HepG2 (cell line): Measurements from ENCODE around the gene ZFPM1. TPM values are rescaled to one million over a fixed set of nuclear protein-coding genes. Genes with fewer than 3 reads are reported as not detected.

Source experiments
- ATAC-seq: fragments of 200-7000 bp; cut with Tn5 transposase; 3 replicates; pipeline ENCODE4 v1.9.1; 2020; ENCODE audit warnings: mild to moderate bottlenecking, moderate library complexity
- BruUV-seq: library from RNA; stranded (reverse); fragments of 400-500 nt; replicated peaks from 2 replicates; lab custom pipeline; 2021; lab: Mats Ljungman, UMichigan
- CTCF ChIA-PET: fragments of 300-600 bp; formaldehyde crosslinking; extraction: SDS; loops from one replicate; lab custom pipeline; 2021; ENCODE audit warnings: low total read pairs, inconsistent platforms, low intra/inter-chr PET ratio; lab: Yijun Ruan, JAX
- POLR2A ChIA-PET: fragments of 350-600 bp; sonication (Branson Sonifier 250); formaldehyde crosslinking; loops from one replicate; lab custom pipeline; 2020; ENCODE audit warnings: antibody characterized with exemption, inconsistent platforms; lab: Yijun Ruan, JAX
- DNase-seq: peaks from one replicate; pipeline ENCODE4 v3.0.0-alpha.2; 2015; ENCODE audit warnings: low spot score
- FAIRE-seq: peaks from 3 replicates; lab custom pipeline; 2011; peaks lifted over from hg19 to GRCh38; lab: Jason Lieb, UNC
- H2AFZ ChIP-seq: one replicate; pipeline ENCODE4 v1.6.1; 2011; ENCODE audit warnings: low read length, inconsistent platforms
- H3K27ac ChIP-seq: fragments of 300-600 bp; 3 replicates; pipeline ENCODE4 v1.8.0; 2011; ENCODE audit warnings: mixed run types, mild to moderate bottlenecking, mixed read lengths, low read length, inconsistent platforms; ENCODE audit not compliant: insufficient read depth; ENCODE audit errors: extremely low read length
- H3K27me3 ChIP-seq, 2 experiments: fragments of 200-600 bp in 1 of 2; 2 replicates in 1 of 2; 3 replicates in 1 of 2; pipeline versions ENCODE4 v1.6.0 to v1.8.0; 2011; ENCODE audit warnings: low read length in 2 of 2, mild to moderate bottlenecking in 2 of 2, moderate library complexity in 2 of 2, inconsistent platforms in 1 of 2; ENCODE audit not compliant: insufficient read depth in 2 of 2, control insufficient read depth in 1 of 2
- H3K36me3 ChIP-seq, 2 experiments: fragments of 200-600 bp in 1 of 2; replicated peaks in 1 of 2; 2 replicates in 1 of 2; 3 replicates in 1 of 2; pipeline versions ENCODE4 v1.5.1 to v1.8.0; 2011; ENCODE audit warnings: low read length in 2 of 2, inconsistent platforms in 1 of 2; ENCODE audit not compliant: insufficient read depth in 2 of 2, control insufficient read depth in 1 of 2
- H3K4me1 ChIP-seq: 2 replicates; pipeline ENCODE4 v1.5.1; 2012; ENCODE audit warnings: low read length, inconsistent platforms; ENCODE audit not compliant: insufficient read depth
- H3K4me2 ChIP-seq: 2 replicates; pipeline ENCODE4 v1.6.0; 2011; ENCODE audit warnings: low read depth, low read length, inconsistent platforms
- H3K4me3 ChIP-seq, 3 experiments: fragments of 200-600 bp in 1 of 3; sonication (generic), shearing (Covaris generic) in 1 of 3; replicated peaks in 1 of 3; 2 replicates each; pipeline ENCODE4 v1.5.1; 2011 to 2016; ENCODE audit warnings: low read length in 3 of 3, inconsistent platforms in 2 of 3, low read depth in 2 of 3, mild to moderate bottlenecking in 2 of 3, control low read depth in 1 of 3, mixed read lengths in 1 of 3; ENCODE audit not compliant: insufficient read depth in 1 of 3
- H3K79me2 ChIP-seq: one replicate; pipeline ENCODE4 v1.6.1; 2011; ENCODE audit warnings: low read length, inconsistent platforms; ENCODE audit not compliant: insufficient read depth
- H3K9ac ChIP-seq: 2 replicates; pipeline ENCODE4 v1.6.0; 2011; ENCODE audit warnings: mild to moderate bottlenecking, low read depth, low read length, inconsistent platforms; ENCODE audit not compliant: insufficient read depth
- H3K9me3 ChIP-seq: 2 replicates; pipeline ENCODE4 v1.5.1; 2012; ENCODE audit warnings: mild to moderate bottlenecking, low read length
- H4K20me1 ChIP-seq: 2 replicates; pipeline ENCODE4 v1.6.0; 2011; ENCODE audit warnings: inconsistent platforms, mild to moderate bottlenecking, low read length, moderate library complexity; ENCODE audit not compliant: insufficient read depth
- CREB1 ChIP-seq, 2 experiments: fragments of 450-650 bp in 1 of 2; IDR thresholded peaks; 2 replicates each; pipeline ENCODE4 v1.6.1; 2016 to 2017; ENCODE audit warnings: control low read depth in 1 of 2, mild to moderate bottlenecking in 1 of 2, missing compliant biosample characterization in 1 of 2, missing genetic modification characterization in 1 of 2
- FOXA1 ChIP-seq, 2 experiments: fragments of 450-650 bp in 1 of 2; sonication (generic) in 1 of 2; formaldehyde crosslinking in 1 of 2; IDR thresholded peaks; 2 replicates each; pipeline versions ENCODE4 v1.4.0 to v1.6.1; 2016 to 2020; ENCODE audit warnings: missing genetic modification reagents in 1 of 2
- KAT2B ChIP-seq: fragments of 150-350 bp; IDR thresholded peaks from 2 replicates; pipeline ENCODE4 v1.6.1; 2014; ENCODE audit warnings: low read depth, low read length, borderline replicate concordance
- MAZ ChIP-seq, 2 experiments: sonication (generic) in 1 of 2; formaldehyde crosslinking in 1 of 2; IDR thresholded peaks; 2 replicates each; pipeline versions ENCODE4 v1.5.0 to v1.6.1; 2012 to 2020; ENCODE audit warnings: low read depth in 2 of 2, mild to moderate bottlenecking in 2 of 2, borderline replicate concordance in 1 of 2, improper control_type of control experiment in 1 of 2, low read length in 1 of 2, missing genetic modification reagents in 1 of 2, moderate library complexity in 1 of 2
- SATB2 ChIP-seq: sonication (generic); formaldehyde crosslinking; IDR thresholded peaks from 2 replicates; pipeline ENCODE4 v1.5.0; 2020; ENCODE audit warnings: missing genetic modification reagents
- TOE1 ChIP-seq: sonication (generic); formaldehyde crosslinking; IDR thresholded peaks from 2 replicates; pipeline ENCODE4 v1.4.0; 2020; ENCODE audit warnings: mild to moderate bottlenecking, missing genetic modification reagents
- ZNF230 ChIP-seq: sonication (generic); formaldehyde crosslinking; IDR thresholded peaks from 2 replicates; pipeline ENCODE4 v1.4.0; 2020; ENCODE audit warnings: mild to moderate bottlenecking, missing genetic modification reagents
- ZNF598 ChIP-seq: sonication (generic); formaldehyde crosslinking; IDR thresholded peaks from 2 replicates; pipeline ENCODE4 v1.5.1; 2020; ENCODE audit warnings: mild to moderate bottlenecking, missing genetic modification reagents, borderline replicate concordance
- WGBS: methylation state at CpG from one replicate; pipeline ENCODE4 v1.1.6; 2017; ENCODE audit warnings: low lambda C conversion rate; 5-methylcytosine and 5-hydroxymethylcytosine counted together
- in situ Hi-C: cut with HindIII; loops from 2 replicates; pipeline ENCODE4 v1.10.0; 2017; ENCODE audit warnings: low pct_unique_long_range_greater_than_20kb; ENCODE audit not compliant: extremely low pct_ligation_motif_present
- intact Hi-C: fragments of 100-400 bp; cut with micrococcal nuclease; formaldehyde crosslinking; loops from one replicate; pipeline ENCODE4 v1.10.0; 2022; ENCODE audit not compliant: unreplicated experiment
- polyA plus RNA-seq, 8 experiments: library from polyadenylated mRNA; depleted of rRNA in 3 of 8; stranded (reverse) in 7 of 8; unstranded in 1 of 8; fragments of >200 nt; fragmentation: Illumina TruSeq in 4 of 8; extraction: Trizol in 4 of 8; gene quantifications; 2 replicates each; pipeline versions ENCODE4 v1.2.1 to v1.2.3, GENCODE V29; 2011 to 2016; ENCODE audit warnings: low read depth in 4 of 8, missing spikeins in 1 of 8, mixed read lengths in 1 of 8; ENCODE audit not compliant: insufficient read depth in 1 of 8
- total RNA-seq, 5 experiments: library from RNA; depleted of rRNA; stranded (reverse); fragments of >200 nt; fragmentation: Illumina TruSeq; extraction: Trizol; gene quantifications; 2 replicates each; pipeline ENCODE4 v1.2.3, GENCODE V29; 2016; ENCODE audit warnings: low read depth in 1 of 5

ZFPM1 gene
- total and polyA plus RNA-seq, 2 of the 13 experiments (the other 11 are each of a cell fraction or from before 2014, with no cell fraction given): 1.3 to 3.8 TPM

DNA sequence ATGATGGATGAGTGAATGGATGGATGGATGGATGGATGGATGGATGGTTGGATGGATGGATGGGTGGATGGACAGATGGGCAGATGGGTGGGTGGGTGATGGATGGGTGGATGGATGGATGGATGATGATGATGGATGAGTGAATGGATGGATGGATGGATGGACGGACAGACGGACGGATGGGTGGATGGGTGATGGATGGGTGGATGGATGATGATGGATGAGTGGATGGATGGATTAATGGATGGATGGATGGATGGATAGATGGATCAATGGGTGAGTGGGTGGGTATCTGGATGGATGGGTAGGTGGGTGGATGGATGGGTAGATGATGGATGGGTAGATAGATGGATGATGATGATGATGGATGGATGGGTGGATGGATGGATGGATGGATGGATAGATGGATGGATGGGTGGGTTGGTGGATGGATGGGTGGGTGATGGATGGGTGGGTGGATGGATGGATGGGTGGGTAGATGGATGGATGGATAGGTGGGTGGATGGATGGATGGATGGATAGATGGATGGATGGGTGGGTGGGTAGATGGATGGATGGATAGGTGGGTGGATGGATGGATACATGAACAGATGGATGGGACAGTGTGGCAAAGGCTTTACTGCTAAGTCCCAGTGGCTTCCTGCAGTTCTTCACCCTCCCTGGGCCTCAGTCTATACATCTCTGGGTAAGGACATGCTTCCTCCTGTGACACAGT is 30.2 kb upstream of the ZFPM1 start:
- intact Hi-C loops: no loop called here
- FAIRE-seq (no peak), ATAC-seq (no peak), DNase-seq (no peak)
- H3K4me3 ChIP-seq: no peak overlapping the region
- CTCF ChIA-PET: no interaction called here
- no TSS peak for BruUV-seq
- WGBS: 13% methylated on average over 3 of the region's 3 CpGs
- no peaks in the 10 kb centered on the region for H3K4me1 ChIP-seq
- no peak for TF ChIP-seq ZNF230 (CRISPR knock-in tag)
- TF ChIP-seq CREB1 (IDR thresholded peaks at IDR 0.05): peak; percentile 14; the same call in 1 of the 2 replicates
- no peak for TF ChIP-seq CREB1 (CRISPR knock-in tag; IDR thresholded peaks at IDR 0.05)
- 0 out of 2 replicates have a peak, but pooled peaks have one; percentile 36 for TF ChIP-seq FOXA1 (IDR thresholded peaks at IDR 0.05)
- TF ChIP-seq FOXA1 (CRISPR knock-in tag; IDR thresholded peaks at IDR 0.05): no peak
- TF ChIP-seq ZNF598: no peak
- no peaks in the 10 kb centered on the region for H3K36me3 ChIP-seq
- peaks cover 37 to 85% of the 10 kb centered on the region in 2 experiments for H3K27me3 ChIP-seq
- peaks cover 5% of the 10 kb centered on the region; the same call in 1 of the 2 replicates for H4K20me1 ChIP-seq
- in situ Hi-C loops: no loop called here
- H3K4me2 ChIP-seq: no peak overlapping the region
- POLR2A ChIA-PET: no interaction called here
- no peaks in the 10 kb centered on the region for H3K9me3 ChIP-seq
- no peak overlapping the region for H2AFZ ChIP-seq
- no peak overlapping the region for H3K27ac ChIP-seq
- H3K79me2 ChIP-seq: no peaks in the 10 kb centered on the region
- no peak overlapping the region for H3K9ac ChIP-seq

DNA sequence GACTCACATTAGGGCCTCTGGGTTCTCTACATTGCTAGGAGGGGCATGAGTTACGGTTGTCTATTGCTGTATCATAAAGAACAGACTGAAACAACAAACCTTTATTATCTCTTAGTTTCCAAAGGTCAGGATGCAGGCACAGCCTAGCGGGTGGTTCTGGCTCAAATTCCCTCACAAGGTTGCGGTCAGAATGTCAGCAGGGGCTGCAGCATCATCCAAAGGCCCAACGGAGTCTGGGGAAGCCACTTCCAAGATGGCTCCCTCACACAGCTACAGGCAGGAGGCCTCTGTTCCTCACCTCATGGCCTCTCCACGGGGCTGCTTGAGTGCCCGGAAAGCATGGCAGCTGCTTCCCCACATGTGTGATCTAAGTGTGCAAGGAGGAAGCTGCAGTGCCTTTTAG is 29.6 kb upstream of the ZFPM1 start:
- TF ChIP-seq MAZ (IDR thresholded peaks at IDR 0.05; ENCODE audit: borderline replicate concordance, low read depth, low read length) (no peak), MAZ (CRISPR knock-in tag; IDR thresholded peaks at IDR 0.05; ENCODE audit: low read depth) (no peak), TOE1 (CRISPR knock-in tag) (no peak), KAT2B (no peak), SATB2 (CRISPR knock-in tag) (no peak)
- WGBS: 0% methylated on average over 5 of the region's 6 CpGs
- in situ Hi-C loops (no loop called here), intact Hi-C loops (no loop called here)
- Histone ChIP-seq H3K9ac (no peak overlapping the region), H3K4me3 (no peak overlapping the region), H4K20me1 (peaks cover 5% of the 10 kb centered on the region; the same call in 1 of the 2 replicates), H3K36me3 (no peaks in the 10 kb centered on the region), H3K27ac (no peak overlapping the region), H3K4me2 (no peak overlapping the region), H2AFZ (no peak overlapping the region), H3K27me3 (peaks cover 41 to 85% of the 10 kb centered on the region in 2 experiments), H3K9me3 (no peaks in the 10 kb centered on the region), H3K79me2 (no peaks in the 10 kb centered on the region), H3K4me1 (no peaks in the 10 kb centered on the region)
- BruUV-seq: no TSS peak
- ATAC-seq (no peak), FAIRE-seq (no peak), DNase-seq (no peak)
- ChIA-PET POLR2A (no interaction called here), CTCF (no interaction called here)
